GM21360 (cell line): ENCODE results near the gene MRPS14.
"Not testable (repeated sequence)": the region's sequence is repeated elsewhere in the genome, so short reads cannot be mapped to it uniquely, and the experiment has no call there.

Source experiments
- ATAC-seq: cut with Tn5 transposase; IDR thresholded peaks from one replicate; pipeline ENCODE4 v1.9.1; 2021; ENCODE audit warnings: mild to moderate bottlenecking, moderate library complexity; ENCODE audit not compliant: unreplicated experiment

The MRPS14 gene

GRCh38 chr1:175023043-175023921 is at the start of gene MRPS14:
MRPS14 (minus strand) TSS chr1:175023425; CDS start chr1:175023408, 17 bp downstream.
- ATAC-seq = peak; percentile 94

DNA sequence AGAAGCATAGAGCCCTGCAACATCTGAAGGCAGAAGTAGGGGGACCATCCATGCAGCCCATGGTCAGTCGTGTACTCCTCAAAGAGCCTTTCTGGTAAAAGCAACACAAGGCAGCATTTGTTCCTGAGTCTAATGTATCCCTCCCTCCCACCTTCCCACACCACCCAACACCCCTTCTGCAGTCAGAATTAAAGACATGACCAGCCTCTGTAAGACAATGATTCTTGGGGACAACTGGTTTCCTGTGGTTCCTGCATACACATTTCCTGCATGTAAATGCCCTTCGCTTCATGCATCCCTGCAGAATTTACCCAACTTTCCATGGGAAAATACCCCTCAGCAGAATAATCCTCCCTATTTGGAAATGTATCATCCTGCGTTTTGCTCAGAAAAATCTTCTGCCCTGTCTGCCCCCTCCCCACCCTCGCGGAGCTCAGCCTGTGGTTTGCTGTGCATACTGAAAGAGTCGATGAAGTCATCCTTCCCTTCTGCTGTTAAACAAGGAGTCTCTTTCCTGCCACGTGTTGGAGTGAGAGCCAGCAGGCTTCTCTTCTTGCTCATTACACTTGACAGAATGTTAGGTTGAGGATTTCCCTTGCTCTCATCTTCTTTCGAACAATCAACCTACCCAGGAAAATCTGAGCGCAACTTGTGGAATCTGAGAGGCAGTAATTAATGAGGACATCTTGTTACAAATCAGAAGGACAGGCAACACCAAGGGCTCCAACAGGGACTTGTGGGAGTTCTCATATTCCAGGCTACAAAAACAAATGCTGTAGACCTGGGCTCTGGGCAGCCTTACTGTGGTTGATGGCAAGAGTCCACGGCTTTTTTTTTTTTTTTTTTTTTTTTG is 49.1 kb upstream of the MRPS14 start:
- no peak for ATAC-seq

- no peak for ATAC-seq
Measured at GRCh38 chr1:175071276-175071943, 48.2 kb upstream of the MRPS14 start.

DNA sequence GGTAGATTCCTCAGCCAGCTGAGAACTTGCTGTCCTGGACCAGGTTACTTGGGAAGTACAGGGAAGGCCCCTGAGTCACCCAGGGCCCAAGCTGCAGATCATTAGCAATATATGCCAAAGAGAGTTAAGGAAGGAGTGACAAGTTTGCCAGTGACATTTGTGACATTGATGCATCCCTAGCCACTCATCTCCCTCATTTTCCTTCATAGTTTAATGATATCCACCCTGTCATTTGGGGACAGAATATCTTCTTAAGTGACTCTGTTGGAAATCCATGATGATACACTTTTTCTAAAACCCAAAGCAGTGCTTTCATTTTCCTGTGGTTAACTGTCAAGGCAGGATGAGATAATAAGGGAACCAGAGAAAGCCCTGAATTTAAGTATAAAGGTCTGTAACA is 47.6 kb upstream of the MRPS14 start:
- ATAC-seq = no peak

GRCh38 chr1:175067362-175068106 is 44.3 kb upstream of the MRPS14 start, which contains the start of gene TNN:
TNN (plus strand) TSS chr1:175067833; CDS start chr1:175077419, 9,586 bp downstream.
- no peak for ATAC-seq

DNA sequence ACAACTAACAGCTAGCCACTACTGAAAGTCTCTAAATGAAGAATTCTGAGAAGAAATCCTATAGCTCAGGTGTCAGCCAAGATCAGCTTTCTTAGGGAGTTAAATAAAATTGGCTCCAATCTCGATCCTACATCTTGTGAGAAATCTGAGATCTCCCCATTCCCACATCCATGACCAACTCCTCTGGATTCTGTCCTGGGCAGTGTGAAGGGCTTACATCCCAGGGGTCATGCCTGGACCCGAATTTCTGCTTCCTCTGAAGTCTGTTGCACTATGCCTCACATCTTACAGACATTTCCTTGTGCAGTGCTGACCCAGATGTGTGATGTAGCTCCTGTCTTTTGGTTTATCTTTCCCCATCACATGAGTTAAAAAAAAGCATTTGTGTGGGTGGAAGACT is 39.6 kb upstream of the MRPS14 start:
- ATAC-seq = no peak

DNA sequence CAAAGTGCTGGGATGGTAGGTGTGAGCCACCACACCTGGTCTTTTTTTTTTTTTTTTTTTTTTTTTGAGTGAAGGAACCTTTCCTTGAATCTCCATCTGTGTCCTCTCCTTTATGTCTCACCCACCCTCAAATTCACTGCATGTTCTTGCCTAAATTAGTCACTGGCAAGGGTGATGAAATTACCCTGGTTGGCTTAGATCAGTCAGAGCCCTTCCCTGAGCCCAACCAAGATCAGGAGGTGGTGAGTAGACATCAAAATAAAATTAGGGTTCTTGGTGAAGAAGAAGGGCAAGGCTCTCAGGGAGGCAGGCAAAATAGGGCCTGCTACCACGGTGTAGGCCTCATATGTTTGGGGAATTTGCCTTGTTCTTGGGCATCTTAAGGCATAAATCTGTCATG is 39.1 kb upstream of the MRPS14 start:
- no peak for ATAC-seq

DNA sequence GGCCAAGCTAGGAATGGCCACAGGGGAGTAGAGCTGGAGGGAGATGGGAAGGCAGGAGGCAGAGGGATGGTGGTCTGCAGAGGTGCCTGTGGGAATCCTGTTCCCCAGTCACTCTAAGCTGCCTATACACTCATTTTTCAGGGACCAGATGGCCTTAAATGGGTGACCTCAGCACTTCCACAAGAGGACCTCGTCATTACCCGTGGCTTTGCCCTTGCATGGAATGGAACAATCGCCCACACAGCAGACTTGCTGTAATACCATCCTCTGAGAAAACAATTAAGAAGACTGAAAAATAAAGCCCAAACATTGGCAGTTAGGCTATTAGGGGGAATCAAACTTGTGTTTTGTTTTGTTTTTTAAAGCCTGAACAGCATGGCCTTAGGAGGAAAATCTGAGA is 31.5 kb upstream of the MRPS14 start:
- no peak for ATAC-seq

GRCh38 chr1:175050992-175051391 is 27.8 kb upstream of the MRPS14 start:
- no peak for ATAC-seq

DNA sequence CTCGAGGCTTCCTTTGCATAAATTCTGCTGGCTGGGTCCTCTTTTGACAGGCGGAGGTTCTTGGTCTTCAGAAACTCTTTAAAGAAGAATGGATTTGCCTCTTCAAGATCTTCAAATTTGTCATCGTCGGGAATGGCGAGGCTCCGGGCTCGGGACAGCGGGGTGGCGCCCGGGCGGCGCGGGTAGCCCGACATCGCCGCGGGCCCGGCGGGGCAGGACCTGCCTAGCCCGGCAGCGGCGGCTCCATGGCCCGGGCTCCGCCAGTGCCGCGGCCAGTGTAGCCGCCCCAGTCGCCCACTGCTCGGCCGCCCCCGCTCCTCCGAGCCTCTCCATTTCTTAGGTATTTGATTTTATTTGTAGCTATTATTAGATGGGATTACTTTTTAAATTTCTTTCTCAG is 22.3 kb upstream of the MRPS14 start:
- ATAC-seq = no peak

GRCh38 chr1:175045097-175045496 is 21.9 kb upstream of the MRPS14 start:
- ATAC-seq = no peak

DNA sequence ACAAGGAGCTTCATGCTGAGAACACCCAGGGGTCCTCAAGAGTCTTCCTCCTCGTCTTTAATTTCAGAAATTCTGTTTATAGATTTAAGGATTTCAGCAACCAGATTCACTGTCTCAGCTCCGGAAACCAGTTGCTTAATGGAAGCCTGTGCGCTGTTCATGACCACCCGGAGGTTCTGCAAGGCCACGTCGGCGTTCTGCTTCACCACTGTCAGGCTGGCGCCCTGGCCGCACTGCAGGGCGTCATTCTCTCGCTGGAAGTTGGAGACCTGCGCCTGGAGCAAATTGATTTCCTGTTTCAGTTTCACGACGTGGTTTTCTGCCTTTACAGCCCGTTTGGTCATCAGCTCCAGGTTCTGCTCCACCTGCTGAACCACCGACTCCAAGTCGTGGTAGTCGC is 21.4 kb upstream of the MRPS14 start:
- not testable (repeated sequence) for ATAC-seq

DNA sequence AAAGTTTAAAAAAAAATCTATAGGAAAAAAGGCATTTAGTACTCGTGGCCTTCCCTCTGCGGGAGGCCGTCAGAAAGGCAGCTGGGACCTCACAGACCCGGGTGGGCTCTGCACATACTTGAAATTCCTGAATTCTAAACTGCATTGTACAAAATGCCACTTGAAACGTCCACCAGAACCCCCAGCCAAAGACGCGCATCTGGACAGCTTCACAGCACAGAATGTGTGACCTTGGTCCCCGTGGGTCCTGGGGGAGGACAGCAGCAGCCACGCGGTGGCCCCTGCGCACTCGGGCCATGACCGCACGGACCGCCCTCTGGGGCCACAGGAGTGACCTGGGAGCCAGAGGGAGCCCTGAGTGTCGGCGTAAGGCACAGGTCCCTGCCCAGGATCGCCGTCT is 20.6 kb upstream of the MRPS14 start:
- no peak for ATAC-seq

GRCh38 chr1:175042650-175043049 is 19.4 kb upstream of the MRPS14 start:
- no peak for ATAC-seq

- ATAC-seq = no peak
Measured at GRCh38 chr1:175040324-175040879, 17.2 kb upstream of the MRPS14 start.

- no peak for ATAC-seq
Measured at GRCh38 chr1:175037416-175037815, 14.2 kb upstream of the MRPS14 start.

GRCh38 chr1:175036476-175036875 is 13.3 kb upstream of the MRPS14 start:
- ATAC-seq = no peak

DNA sequence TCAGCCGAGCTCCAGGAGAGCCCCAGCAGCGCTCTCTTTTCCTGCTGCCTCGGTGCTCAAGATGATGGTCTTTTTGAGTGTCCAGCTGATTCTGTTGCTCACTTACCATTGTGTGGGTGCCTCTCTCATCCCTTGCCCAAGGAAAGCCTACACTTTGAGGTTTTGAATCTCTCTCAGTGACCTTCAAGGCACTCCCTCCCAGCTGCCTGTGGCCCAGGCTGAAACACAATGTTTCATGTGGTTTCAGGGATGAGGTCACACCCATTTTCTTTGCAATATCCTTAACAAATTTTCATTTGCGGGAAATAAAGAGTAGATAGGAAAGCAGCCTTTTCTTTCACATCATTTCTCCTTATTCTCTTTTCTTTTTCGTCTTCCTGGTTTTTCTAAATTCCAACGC is 12.6 kb upstream of the MRPS14 start:
- no peak for ATAC-seq

DNA sequence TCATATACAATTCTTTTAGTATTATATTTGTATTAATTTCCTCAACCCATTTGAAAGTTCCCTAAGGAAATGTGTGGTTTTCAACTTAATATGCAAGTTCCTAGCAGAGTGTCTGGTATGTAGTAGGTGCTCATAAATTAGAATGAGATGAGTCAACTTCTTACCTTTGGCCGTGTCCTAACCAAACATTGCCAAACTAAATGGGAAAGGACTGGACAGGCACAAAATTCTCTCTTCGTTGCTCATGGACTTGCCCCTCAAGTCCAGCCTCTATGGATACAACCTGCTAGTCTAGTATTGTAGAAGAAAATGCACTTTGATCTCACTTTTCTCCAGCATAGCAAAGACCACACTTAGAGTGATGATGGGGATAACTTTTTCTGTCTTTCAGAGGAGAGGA is 11.6 kb upstream of the MRPS14 start:
- no peak for ATAC-seq

DNA sequence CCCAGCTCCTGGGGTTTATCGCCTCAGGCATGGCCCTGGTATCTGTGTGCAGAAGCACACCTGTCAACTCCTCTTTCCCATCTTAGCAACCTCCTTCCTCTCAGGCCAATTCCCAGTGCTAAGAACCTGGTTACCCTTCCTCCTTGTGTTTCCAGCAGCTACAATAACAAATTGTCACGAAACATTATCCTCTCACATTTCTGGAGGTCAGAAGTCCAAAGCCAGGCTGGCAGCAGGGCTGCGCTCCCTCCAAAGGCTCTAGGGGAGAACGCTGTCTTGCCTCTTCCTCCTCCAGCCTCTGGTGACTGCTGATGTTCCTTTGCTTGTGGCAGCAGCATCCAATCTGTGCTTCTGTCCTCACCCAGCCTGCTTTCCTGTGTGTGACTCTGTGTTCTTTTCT is 10.7 kb upstream of the MRPS14 start:
- no peak for ATAC-seq
